ENCODE measurements around the gene ROCK2.

ROCK2 gene

DNA sequence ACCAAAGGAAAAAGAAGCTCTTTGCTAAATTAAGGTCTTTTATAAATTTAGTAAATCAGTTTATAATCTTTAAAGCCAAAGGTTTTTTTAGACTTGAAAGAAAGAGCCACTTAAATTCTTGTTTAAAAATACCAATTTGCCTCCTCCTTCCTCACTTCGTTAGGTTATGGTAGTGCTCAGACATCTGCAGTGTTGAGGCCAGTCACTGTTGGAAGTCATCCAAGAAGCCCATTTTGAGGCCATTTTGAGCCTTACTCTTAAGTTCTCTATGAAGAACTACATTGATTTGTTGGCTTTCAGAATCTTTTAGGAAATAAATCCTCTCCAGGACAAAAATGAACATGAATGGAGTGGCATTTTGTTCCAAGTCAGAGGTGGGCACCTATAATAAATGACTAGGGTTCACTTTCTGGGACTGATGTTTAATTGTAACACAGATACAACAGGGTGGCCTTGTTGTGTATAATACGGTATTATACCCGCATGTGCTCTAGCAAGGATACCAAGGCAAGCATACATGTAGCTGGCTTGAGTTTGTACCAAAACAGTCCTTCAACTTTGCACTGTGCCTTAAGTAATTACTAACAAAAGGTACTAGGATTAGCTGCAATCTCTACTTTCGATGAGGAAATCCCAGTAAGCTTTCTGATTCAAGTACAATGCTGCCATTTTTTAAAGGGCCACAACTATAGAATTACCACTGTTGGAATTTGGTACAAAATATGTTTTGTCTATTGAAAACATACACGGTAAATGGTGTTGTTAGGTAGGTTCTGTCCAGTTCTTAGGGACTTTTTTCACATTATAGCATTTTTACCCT is 166.4 kb downstream of the ROCK2 start:
- TF ChIP-seq USF1 (IDR thresholded peaks at IDR 0.05) (no peak), TAF1 (IDR thresholded peaks at IDR 0.05; ENCODE audit: low read depth) (no peak), EGR1 (IDR thresholded peaks at IDR 0.05) (no peak), NFIC (IDR thresholded peaks at IDR 0.05) (no peak), CEBPB (IDR thresholded peaks at IDR 0.05) (no peak), YY1 (IDR thresholded peaks at IDR 0.05; ENCODE audit: low read depth) (no peak), ZBTB7A (IDR thresholded peaks at IDR 0.05; ENCODE audit: low read depth) (no peak)
- TF ChIP-seq, protein P1, sequence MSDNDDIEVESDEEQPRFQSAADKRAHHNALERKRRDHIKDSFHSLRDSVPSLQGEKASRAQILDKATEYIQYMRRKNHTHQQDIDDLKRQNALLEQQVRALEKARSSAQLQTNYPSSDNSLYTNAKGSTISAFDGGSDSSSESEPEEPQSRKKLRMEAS (IDR thresholded peaks at IDR 0.05), result no peak

- TF ChIP-seq CREB1 (IDR thresholded peaks at IDR 0.05; ENCODE audit: low read depth), result no peak
- no peak for TF ChIP-seq TCF12 (IDR thresholded peaks at IDR 0.05; ENCODE audit: low read depth)
- no peak for TF ChIP-seq NFIC (IDR thresholded peaks at IDR 0.05)
- TF ChIP-seq CEBPB (IDR thresholded peaks at IDR 0.05), result no peak
- no peak for TF ChIP-seq EGR1 (IDR thresholded peaks at IDR 0.05)
- no peak for TF ChIP-seq EP300 (IDR thresholded peaks at IDR 0.05; ENCODE audit: borderline replicate concordance)
- TF ChIP-seq YY1 (IDR thresholded peaks at IDR 0.05; ENCODE audit: low read depth), result no peak
- TF ChIP-seq FOXM1 (IDR thresholded peaks at IDR 0.05; ENCODE audit: borderline replicate concordance, low read depth), result no peak
- TF ChIP-seq USF1 (IDR thresholded peaks at IDR 0.05), result no peak
- TF ChIP-seq RAD21 (IDR thresholded peaks at IDR 0.05; ENCODE audit: low read depth), result no peak
- no peak for TF ChIP-seq REST (IDR thresholded peaks at IDR 0.05; ENCODE audit: low read depth)
- no peak for TF ChIP-seq TAF1 (IDR thresholded peaks at IDR 0.05; ENCODE audit: low read depth)
- TF ChIP-seq, protein P1 (IDR thresholded peaks at IDR 0.05), result no peak
- TF ChIP-seq ZBTB7A (IDR thresholded peaks at IDR 0.05; ENCODE audit: low read depth), result no peak
- TF ChIP-seq TEAD4 (IDR thresholded peaks at IDR 0.05), result no peak
These were observed 169.1 kb downstream of the ROCK2 start for GRCh38 chr2:11175293-11175795.

GRCh38 chr2:11174222-11174621 is 170.2 kb downstream of the ROCK2 start:
- TF ChIP-seq REST (IDR thresholded peaks at IDR 0.05; ENCODE audit: low read depth), result no peak
- TF ChIP-seq, protein P1 (IDR thresholded peaks at IDR 0.05), result no peak
- TF ChIP-seq RAD21 (IDR thresholded peaks at IDR 0.05; ENCODE audit: low read depth), result no peak
- TF ChIP-seq CEBPB (IDR thresholded peaks at IDR 0.05), result no peak
- TF ChIP-seq YY1 (IDR thresholded peaks at IDR 0.05; ENCODE audit: low read depth), result no peak
- TF ChIP-seq USF1 (IDR thresholded peaks at IDR 0.05), result no peak
- no peak for TF ChIP-seq TEAD4 (IDR thresholded peaks at IDR 0.05)
- TF ChIP-seq TCF12 (IDR thresholded peaks at IDR 0.05; ENCODE audit: low read depth), result no peak
- no peak for TF ChIP-seq FOXM1 (IDR thresholded peaks at IDR 0.05; ENCODE audit: borderline replicate concordance, low read depth)
- no peak for TF ChIP-seq ZBTB7A (IDR thresholded peaks at IDR 0.05; ENCODE audit: low read depth)
- no peak for TF ChIP-seq TAF1 (IDR thresholded peaks at IDR 0.05; ENCODE audit: low read depth)
- TF ChIP-seq EGR1 (IDR thresholded peaks at IDR 0.05), result no peak
- TF ChIP-seq NFIC (IDR thresholded peaks at IDR 0.05), result no peak
- no peak for TF ChIP-seq EP300 (IDR thresholded peaks at IDR 0.05; ENCODE audit: borderline replicate concordance)
- TF ChIP-seq CREB1 (IDR thresholded peaks at IDR 0.05; ENCODE audit: low read depth), result no peak

DNA sequence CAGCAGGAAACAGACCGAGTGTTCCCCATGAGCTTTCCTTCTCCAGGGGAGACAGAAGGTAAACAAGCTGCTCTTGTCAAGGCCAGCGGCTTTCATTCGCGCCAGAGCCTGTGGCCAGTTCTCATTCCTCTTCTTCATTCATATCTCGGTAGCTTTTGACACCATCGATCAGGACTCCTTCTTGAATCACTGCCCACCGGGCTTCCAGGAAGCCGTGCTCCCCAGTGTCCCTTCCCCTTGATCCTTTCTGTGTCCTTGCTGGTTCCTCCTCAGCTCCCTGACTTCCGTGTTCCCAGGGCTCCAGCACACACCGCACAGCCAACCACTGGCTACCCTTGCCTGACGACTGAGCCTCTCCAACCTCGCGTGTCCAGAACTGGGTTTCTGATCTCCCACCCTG is 175.1 kb downstream of the ROCK2 start:
- TF ChIP-seq, protein P1 (IDR thresholded peaks at IDR 0.05), result no peak
- TF ChIP-seq EGR1 (IDR thresholded peaks at IDR 0.05) (no peak), NFIC (IDR thresholded peaks at IDR 0.05) (no peak), ZBTB7A (IDR thresholded peaks at IDR 0.05; ENCODE audit: low read depth) (no peak), EP300 (IDR thresholded peaks at IDR 0.05; ENCODE audit: borderline replicate concordance) (no peak), FOXM1 (IDR thresholded peaks at IDR 0.05; ENCODE audit: borderline replicate concordance, low read depth) (no peak)

Measured in Ishikawa (cell line).